Thyroid gland (tissue), 4 donors: ENCODE results near the gene TICRR. TPM values are rescaled to one million over a fixed set of nuclear protein-coding genes. Genes with fewer than 3 reads are reported as not detected.

Experiments
- DNase-seq, 2 donors: peaks; one replicate each; pipeline ENCODE4 v3.0.0-alpha.2; 2019
- H3K27ac ChIP-seq, 3 donors: fragments of 200-600 bp; sonication (generic); 1 replicate in 2 of 3; 2 replicates in 1 of 3; pipeline ENCODE4 v1.5.1; 2016 to 2019; ENCODE audit warnings: mild to moderate bottlenecking in 1 of 3, moderate library complexity in 1 of 3
- H3K27me3 ChIP-seq: fragments of 200-600 bp; sonication (generic); one replicate; pipeline ENCODE4 v1.5.1; 2019
- H3K36me3 ChIP-seq, 2 donors: fragments of 200-600 bp; sonication (generic); one replicate each; pipeline ENCODE4 v1.5.1; 2016 to 2019
- H3K4me1 ChIP-seq, 2 donors: fragments of 200-600 bp; sonication (generic); one replicate each; pipeline ENCODE4 v1.5.1; 2017 to 2019
- H3K4me3 ChIP-seq, 3 donors: fragments of 200-600 bp; sonication (generic); replicated peaks in 1 of 3; 1 replicate in 2 of 3; 2 replicates in 1 of 3; pipeline ENCODE4 v1.5.1; 2016; ENCODE audit warnings: mild to moderate bottlenecking in 1 of 3
- H3K9me3 ChIP-seq: fragments of 200-600 bp; sonication (generic); one replicate; pipeline ENCODE4 v1.5.1; 2017
- POLR2A ChIP-seq, 2 donors: fragments of 450-650 bp; IDR thresholded peaks; one replicate each; pipeline ENCODE4 v1.6.1; 2017; ENCODE audit warnings: antibody characterized with exemption in 2 of 2, mild to moderate bottlenecking in 2 of 2, moderate library complexity in 1 of 2
- WGBS, 2 donors: methylation state at CpG; one replicate each; pipeline ENCODE4 v1.1.5; 2017; 5-methylcytosine and 5-hydroxymethylcytosine counted together
- intact Hi-C: fragments of 100-400 bp; cut with DNase I; formaldehyde crosslinking; loops from one replicate; pipeline ENCODE4 v1.15.1; 2023
- total RNA-seq, 4 donors: library from RNA; depleted of rRNA; stranded (reverse); fragments of >200 nt; gene quantifications; one replicate each; pipeline ENCODE4 v1.2.3, GENCODE V29; 2016
- TF ChIP-seq, protein P1 (sequence below), 6 experiments: fragments of 200-600 bp in 3 of 6; fragments of 450-650 bp in 3 of 6; sonication (generic) in 3 of 6; IDR thresholded peaks; one replicate each; pipeline ENCODE4 v1.5.1; 2016 to 2019; ENCODE audit warnings: antibody characterized with exemption in 6 of 6, mild to moderate bottlenecking in 2 of 6, inconsistent platforms in 1 of 6, moderate library complexity in 1 of 6

The TICRR gene
- total RNA-seq, 4 donors from 2014 or later, result under 0.01 to 0.21 TPM; not detected in 2

DNA sequence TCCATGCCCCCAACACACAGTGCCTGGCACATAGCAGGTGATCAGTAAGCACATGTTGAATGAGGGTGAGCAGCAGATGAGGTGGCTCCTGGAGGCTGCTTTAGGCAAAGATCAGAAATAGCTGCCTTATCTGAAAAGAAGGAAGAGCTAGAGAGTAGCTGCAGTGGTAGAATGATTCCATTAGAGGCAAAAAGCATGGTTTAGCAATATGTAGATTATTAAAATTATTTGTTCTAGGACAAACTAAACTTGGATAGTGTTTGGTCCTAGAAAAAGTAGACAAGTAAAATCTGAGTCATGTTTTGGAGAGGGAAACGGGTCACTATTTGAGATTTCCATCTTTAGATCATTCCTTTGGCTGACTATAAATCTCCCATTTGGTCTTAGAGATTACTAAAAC lies 47.9 kb downstream of the TICRR start:
- no peak for DNase-seq
- Histone ChIP-seq H3K9me3 (no peaks in the 10 kb centered on the region), H3K36me3 (peaks cover 0 to 3% of the 10 kb centered on the region in 2 donors), H3K27me3 (no peaks in the 10 kb centered on the region), H3K4me3 (no peak overlapping the region), H3K4me1 (no peaks in the 10 kb centered on the region), H3K27ac (no peak overlapping the region)
- no peak for TF ChIP-seq POLR2A (IDR thresholded peaks at IDR 0.05)
- TF ChIP-seq, protein P1, sequence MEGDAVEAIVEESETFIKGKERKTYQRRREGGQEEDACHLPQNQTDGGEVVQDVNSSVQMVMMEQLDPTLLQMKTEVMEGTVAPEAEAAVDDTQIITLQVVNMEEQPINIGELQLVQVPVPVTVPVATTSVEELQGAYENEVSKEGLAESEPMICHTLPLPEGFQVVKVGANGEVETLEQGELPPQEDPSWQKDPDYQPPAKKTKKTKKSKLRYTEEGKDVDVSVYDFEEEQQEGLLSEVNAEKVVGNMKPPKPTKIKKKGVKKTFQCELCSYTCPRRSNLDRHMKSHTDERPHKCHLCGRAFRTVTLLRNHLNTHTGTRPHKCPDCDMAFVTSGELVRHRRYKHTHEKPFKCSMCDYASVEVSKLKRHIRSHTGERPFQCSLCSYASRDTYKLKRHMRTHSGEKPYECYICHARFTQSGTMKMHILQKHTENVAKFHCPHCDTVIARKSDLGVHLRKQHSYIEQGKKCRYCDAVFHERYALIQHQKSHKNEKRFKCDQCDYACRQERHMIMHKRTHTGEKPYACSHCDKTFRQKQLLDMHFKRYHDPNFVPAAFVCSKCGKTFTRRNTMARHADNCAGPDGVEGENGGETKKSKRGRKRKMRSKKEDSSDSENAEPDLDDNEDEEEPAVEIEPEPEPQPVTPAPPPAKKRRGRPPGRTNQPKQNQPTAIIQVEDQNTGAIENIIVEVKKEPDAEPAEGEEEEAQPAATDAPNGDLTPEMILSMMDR (IDR thresholded peaks at IDR 0.05), result no peak
- WGBS, 2 donors, result 69 to 91% methylated on average over 1 of the region's 1 CpG
- intact Hi-C loops, result no loop called here

DNA sequence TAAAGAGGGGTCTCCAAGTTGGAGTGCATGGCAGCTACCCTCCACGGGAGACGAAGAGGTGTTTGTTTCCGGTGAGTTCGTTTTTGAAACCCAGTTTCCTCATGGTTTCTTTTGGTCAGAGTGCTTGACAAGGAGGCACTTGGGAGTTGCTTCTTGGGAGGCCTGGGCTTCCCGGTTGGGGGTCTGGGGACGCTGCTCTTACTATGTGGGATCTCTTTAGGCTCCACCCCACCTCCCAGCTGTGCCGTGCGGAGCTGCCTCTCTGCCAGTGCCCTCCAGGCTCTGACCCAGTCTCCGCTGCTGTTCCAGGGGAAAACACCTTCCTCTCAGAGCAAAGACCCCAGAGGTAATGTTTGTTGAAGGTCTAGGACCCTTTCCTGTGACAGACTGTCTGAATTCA lies 50.4 kb downstream of the TICRR start:
- TF ChIP-seq, protein P1 (IDR thresholded peaks at IDR 0.05), result no peak
- no peak for TF ChIP-seq POLR2A (IDR thresholded peaks at IDR 0.05)

GRCh38 chr15:89627256-89627970 lies 52.1 kb downstream of the TICRR start:
- Histone ChIP-seq H3K9me3 (no peaks in the 10 kb centered on the region), H3K4me3 (no peak overlapping the region), H3K36me3 (peaks cover 16 to 34% of the 10 kb centered on the region in 2 donors), H3K27me3 (no peaks in the 10 kb centered on the region), H3K4me1 (no peaks in the 10 kb centered on the region), H3K27ac (no peak overlapping the region)
- intact Hi-C loops, result no loop called here
- DNase-seq, result no peak
- no peak for TF ChIP-seq POLR2A (IDR thresholded peaks at IDR 0.05)
- TF ChIP-seq, protein P1 (IDR thresholded peaks at IDR 0.05), result no peak
- WGBS, 2 donors, result 94 to 99% methylated on average over 7 to 8 of the region's 8 CpGs

More for the DNA sequence above, 50.4 kb downstream of the TICRR start:
- H3K4me3 ChIP-seq, result no peak overlapping the region
- peaks cover 7 to 19% of the 10 kb centered on the region in 2 donors for H3K36me3 ChIP-seq
- WGBS, 2 donors, result 94 to 95% methylated on average over 7 to 9 of the region's 9 CpGs
- DNase-seq, result no peak
- H3K27ac ChIP-seq, result no peak overlapping the region
- H3K27me3 ChIP-seq, result no peaks in the 10 kb centered on the region
- intact Hi-C loops, result no loop called here
- no peaks in the 10 kb centered on the region for H3K9me3 ChIP-seq
- H3K4me1 ChIP-seq, result no peaks in the 10 kb centered on the region

GRCh38 chr15:89628301-89628700 lies 53.0 kb downstream of the TICRR start:
- DNase-seq, result no peak
- H3K36me3 ChIP-seq, result peaks cover 21 to 43% of the 10 kb centered on the region in 2 donors
- TF ChIP-seq POLR2A (IDR thresholded peaks at IDR 0.05), result no peak
- TF ChIP-seq, protein P1 (IDR thresholded peaks at IDR 0.05), result no peak

More at GRCh38 chr15:89628301-89628700, 53.0 kb downstream of the TICRR start:
- no peak overlapping the region for H3K4me3 ChIP-seq
- WGBS, 2 donors, result 89 to 97% methylated on average over 10 to 19 of the region's 21 CpGs
- H3K9me3 ChIP-seq, result no peaks in the 10 kb centered on the region
- intact Hi-C loops, result no loop called here
- H3K27me3 ChIP-seq, result no peaks in the 10 kb centered on the region
- no peaks in the 10 kb centered on the region for H3K4me1 ChIP-seq
- no peak overlapping the region for H3K27ac ChIP-seq
